ENCODE data around the gene HCRT.

DNA sequence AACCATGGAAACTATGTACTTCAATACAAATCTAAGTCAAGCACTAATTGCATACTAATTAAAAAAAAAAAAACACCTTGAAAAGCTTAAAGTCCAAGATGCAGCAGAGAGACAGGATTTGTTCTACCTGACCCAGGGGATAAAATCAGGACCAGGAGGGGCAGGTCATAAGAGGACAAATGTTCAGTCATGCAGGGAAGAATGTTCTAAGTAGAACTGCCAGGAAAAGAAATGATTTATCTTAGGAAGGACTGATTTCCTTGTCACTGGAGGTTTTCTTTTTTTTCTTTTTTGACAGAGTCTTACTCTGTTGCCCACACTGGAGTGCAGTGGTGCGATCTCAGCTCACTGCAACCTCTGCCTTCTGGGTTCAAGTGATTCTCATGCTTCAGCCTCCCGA lies 18.1 kb upstream of the HCRT start:
- TF ChIP-seq, protein P1, sequence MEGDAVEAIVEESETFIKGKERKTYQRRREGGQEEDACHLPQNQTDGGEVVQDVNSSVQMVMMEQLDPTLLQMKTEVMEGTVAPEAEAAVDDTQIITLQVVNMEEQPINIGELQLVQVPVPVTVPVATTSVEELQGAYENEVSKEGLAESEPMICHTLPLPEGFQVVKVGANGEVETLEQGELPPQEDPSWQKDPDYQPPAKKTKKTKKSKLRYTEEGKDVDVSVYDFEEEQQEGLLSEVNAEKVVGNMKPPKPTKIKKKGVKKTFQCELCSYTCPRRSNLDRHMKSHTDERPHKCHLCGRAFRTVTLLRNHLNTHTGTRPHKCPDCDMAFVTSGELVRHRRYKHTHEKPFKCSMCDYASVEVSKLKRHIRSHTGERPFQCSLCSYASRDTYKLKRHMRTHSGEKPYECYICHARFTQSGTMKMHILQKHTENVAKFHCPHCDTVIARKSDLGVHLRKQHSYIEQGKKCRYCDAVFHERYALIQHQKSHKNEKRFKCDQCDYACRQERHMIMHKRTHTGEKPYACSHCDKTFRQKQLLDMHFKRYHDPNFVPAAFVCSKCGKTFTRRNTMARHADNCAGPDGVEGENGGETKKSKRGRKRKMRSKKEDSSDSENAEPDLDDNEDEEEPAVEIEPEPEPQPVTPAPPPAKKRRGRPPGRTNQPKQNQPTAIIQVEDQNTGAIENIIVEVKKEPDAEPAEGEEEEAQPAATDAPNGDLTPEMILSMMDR (IDR thresholded peaks at IDR 0.05): no peak
- no peak for TF ChIP-seq CHD2 (IDR thresholded peaks at IDR 0.05; ENCODE audit: low read length, partially characterized antibody)
